ENCODE results near the gene SPSB1.

GRCh38 chr1:9314711-9315379 is 22.2 kb downstream of the SPSB1 start:
- TF ChIP-seq YY1 (IDR thresholded peaks at IDR 0.05; ENCODE audit: low read depth) (no peak), NFIC (IDR thresholded peaks at IDR 0.05) (no peak), CREB1 (IDR thresholded peaks at IDR 0.05; ENCODE audit: low read depth) (no peak), MAX (IDR thresholded peaks at IDR 0.05) (no peak), CEBPB (IDR thresholded peaks at IDR 0.05) (no peak)
